Glutamatergic neuron (in vitro differentiated cells): ENCODE data around the gene ANKRD45. TPM values are rescaled to one million over a fixed set of nuclear protein-coding genes. Genes with fewer than 3 reads are reported as not detected.
"Not testable (repeated sequence)": the region's sequence is repeated elsewhere in the genome, so short reads cannot be mapped to it uniquely, and the experiment has no call there.

Experiments
- DNase-seq: peaks from one replicate; pipeline ENCODE4 v3.0.0; 2022
- H3K27ac Mint-ChIP-seq: one replicate; pipeline ENCODE4 v1.8.0; 2020; ENCODE audit warnings: mild to moderate bottlenecking, mixed read lengths, inconsistent platforms; ENCODE audit not compliant: unreplicated experiment
- H3K27me3 Mint-ChIP-seq: one replicate; pipeline ENCODE4 v1.8.0; 2020; ENCODE audit warnings: mild to moderate bottlenecking, moderate library complexity, mixed read lengths, inconsistent platforms; ENCODE audit not compliant: unreplicated experiment
- H3K36me3 Mint-ChIP-seq: one replicate; pipeline ENCODE4 v1.8.0; 2020; ENCODE audit warnings: mild to moderate bottlenecking, mixed read lengths, inconsistent platforms; ENCODE audit not compliant: unreplicated experiment
- H3K4me1 Mint-ChIP-seq: one replicate; pipeline ENCODE4 v1.8.0; 2020; ENCODE audit warnings: mild to moderate bottlenecking, low read depth, mixed read lengths, inconsistent platforms; ENCODE audit not compliant: unreplicated experiment
- H3K4me3 Mint-ChIP-seq: one replicate; pipeline ENCODE4 v1.8.0; 2020; ENCODE audit warnings: mild to moderate bottlenecking, mixed read lengths, inconsistent platforms; ENCODE audit not compliant: unreplicated experiment
- H3K9me3 Mint-ChIP-seq: one replicate; pipeline ENCODE4 v1.8.0; 2020; ENCODE audit warnings: mild to moderate bottlenecking, moderate library complexity, mixed read lengths, inconsistent platforms; ENCODE audit not compliant: unreplicated experiment
- total RNA-seq: library from RNA; stranded (reverse); fragmentation: NEBNext Ultra II Directional; extraction: Animal tissue kit (Norgen Biotek cat#: 25700); gene quantifications from one replicate; pipeline ENCODE4 v1.2.1, GENCODE V29; 2021; ENCODE audit not compliant: unreplicated experiment
- TF ChIP-seq, protein P1 (sequence below): fragments of 200-600 bp; sonication (generic); IDR thresholded peaks from one replicate; pipeline ENCODE4 v1.5.0; 2021; ENCODE audit not compliant: partially characterized antibody, unreplicated experiment

ANKRD45 gene
- total RNA-seq, 1 donor from 2014 or later = 4.7 TPM

DNA sequence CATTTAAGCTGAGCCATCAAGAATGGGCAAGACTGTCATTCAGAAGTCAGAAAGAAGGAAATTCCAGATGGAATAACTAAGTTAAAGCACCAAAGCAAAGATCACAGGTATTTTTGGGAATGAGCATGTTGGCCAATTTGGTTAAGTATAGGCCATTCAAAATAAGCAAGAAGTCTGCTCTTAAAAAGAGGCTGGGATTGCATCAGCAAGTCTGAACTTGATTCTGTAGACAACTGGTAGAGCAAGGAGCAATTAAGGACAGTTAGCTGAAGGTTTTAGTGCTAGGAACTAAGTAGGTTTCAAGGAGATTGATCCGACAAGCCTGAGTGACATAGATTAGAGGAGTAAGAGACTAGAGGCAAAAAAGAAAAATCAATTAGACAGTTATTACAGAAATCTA is 8.4 kb downstream of the ANKRD45 start:
- Mint-ChIP-seq H3K9me3 (no peaks in the 10 kb centered on the region), H3K27ac (no peak overlapping the region), H3K27me3 (no peaks in the 10 kb centered on the region), H3K4me3 (no peak overlapping the region), H3K36me3 (peaks cover 2% of the 10 kb centered on the region), H3K4me1 (no peaks in the 10 kb centered on the region)
- TF ChIP-seq, protein P1, sequence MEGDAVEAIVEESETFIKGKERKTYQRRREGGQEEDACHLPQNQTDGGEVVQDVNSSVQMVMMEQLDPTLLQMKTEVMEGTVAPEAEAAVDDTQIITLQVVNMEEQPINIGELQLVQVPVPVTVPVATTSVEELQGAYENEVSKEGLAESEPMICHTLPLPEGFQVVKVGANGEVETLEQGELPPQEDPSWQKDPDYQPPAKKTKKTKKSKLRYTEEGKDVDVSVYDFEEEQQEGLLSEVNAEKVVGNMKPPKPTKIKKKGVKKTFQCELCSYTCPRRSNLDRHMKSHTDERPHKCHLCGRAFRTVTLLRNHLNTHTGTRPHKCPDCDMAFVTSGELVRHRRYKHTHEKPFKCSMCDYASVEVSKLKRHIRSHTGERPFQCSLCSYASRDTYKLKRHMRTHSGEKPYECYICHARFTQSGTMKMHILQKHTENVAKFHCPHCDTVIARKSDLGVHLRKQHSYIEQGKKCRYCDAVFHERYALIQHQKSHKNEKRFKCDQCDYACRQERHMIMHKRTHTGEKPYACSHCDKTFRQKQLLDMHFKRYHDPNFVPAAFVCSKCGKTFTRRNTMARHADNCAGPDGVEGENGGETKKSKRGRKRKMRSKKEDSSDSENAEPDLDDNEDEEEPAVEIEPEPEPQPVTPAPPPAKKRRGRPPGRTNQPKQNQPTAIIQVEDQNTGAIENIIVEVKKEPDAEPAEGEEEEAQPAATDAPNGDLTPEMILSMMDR = no peak
- no peak for DNase-seq

DNA sequence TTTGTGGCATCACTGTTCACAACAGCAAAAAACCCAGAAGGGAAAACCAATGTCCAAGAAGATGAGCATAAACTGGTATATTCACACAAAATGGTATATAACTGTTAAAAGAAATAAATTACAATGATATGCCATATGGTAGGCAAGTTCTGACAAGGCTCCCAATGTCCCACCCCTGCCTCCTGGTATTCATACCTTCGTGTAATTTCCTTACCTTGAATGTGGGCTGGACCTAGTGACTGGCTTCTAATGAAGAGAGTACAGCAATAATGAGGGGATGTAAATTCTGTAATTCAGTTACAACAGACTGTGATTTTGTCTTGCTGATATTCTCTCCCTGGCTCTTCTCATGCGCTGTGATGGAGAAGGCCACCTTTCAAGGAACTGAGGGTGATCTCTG is 9.3 kb downstream of the ANKRD45 start:
- H3K27ac Mint-ChIP-seq = no peak overlapping the region
- no peak overlapping the region for H3K4me3 Mint-ChIP-seq
- H3K36me3 Mint-ChIP-seq = peaks cover 6% of the 10 kb centered on the region
- peaks cover 2% of the 10 kb centered on the region for H3K9me3 Mint-ChIP-seq
- TF ChIP-seq, protein P1 = no peak
- H3K4me1 Mint-ChIP-seq = no peaks in the 10 kb centered on the region
- H3K27me3 Mint-ChIP-seq = no peaks in the 10 kb centered on the region
- DNase-seq = no peak

DNA sequence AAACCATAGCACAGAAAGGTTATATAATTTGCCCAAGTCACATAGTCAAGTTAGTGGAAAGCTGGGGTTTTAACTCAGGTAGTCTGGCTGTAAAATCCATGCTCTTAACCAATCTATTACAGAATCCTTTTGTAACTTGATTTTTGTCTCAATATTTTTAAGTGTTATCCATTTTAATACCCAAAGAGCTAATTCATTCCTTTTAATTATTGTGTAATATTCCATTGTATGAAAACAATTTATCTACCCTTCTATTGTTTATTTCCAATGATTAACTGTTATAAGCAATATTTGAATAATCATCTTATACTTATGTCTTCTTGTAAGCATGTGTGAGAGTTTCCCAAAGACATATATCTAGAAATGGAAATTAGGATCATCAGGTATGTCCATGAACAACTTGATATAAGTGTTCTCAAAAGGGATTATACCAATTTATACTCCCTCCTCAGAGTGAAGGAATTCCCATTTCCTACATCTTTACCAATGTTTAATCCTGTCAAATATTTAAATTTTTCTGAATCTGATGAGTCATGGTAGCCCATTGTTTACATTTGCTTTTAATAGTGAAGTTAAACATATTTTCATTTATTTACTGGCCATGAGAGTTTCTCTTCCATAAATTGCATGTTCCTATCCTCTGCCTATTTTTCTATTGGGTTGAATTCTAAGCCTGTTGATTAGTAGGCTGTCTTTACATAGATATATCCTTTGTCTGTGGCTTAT is 20.6 kb downstream of the ANKRD45 start:
- Mint-ChIP-seq H3K27me3 (no peaks in the 10 kb centered on the region), H3K36me3 (no peaks in the 10 kb centered on the region), H3K27ac (no peak overlapping the region), H3K4me1 (no peaks in the 10 kb centered on the region), H3K4me3 (no peak overlapping the region), H3K9me3 (peaks cover 1% of the 10 kb centered on the region)
- no peak for DNase-seq
- TF ChIP-seq, protein P1 = no peak

DNA sequence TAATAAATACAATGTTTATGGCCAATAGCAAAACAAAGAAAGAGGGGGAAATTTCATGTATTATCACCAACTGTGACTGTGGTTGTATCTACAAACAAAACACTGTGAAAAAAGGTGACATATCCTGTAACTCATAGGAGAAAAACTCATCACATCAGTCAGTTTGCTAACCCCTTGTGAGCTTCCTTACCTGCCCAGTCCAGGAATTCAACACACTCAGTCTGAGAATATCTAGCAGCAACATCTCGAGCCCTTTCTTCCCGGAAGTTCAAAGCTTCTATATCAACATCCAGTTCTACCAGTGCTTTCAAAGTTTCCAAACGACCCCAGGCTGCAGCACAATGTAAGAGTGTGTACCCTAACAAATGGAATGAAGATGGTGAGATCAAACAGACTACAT is 23.0 kb downstream of the ANKRD45 start:
- TF ChIP-seq, protein P1 = no peak
- Mint-ChIP-seq H3K4me3 (no peak overlapping the region), H3K36me3 (no peaks in the 10 kb centered on the region), H3K27me3 (no peaks in the 10 kb centered on the region), H3K9me3 (peaks cover 1% of the 10 kb centered on the region), H3K27ac (no peak overlapping the region), H3K4me1 (no peaks in the 10 kb centered on the region)
- DNase-seq = no peak

DNA sequence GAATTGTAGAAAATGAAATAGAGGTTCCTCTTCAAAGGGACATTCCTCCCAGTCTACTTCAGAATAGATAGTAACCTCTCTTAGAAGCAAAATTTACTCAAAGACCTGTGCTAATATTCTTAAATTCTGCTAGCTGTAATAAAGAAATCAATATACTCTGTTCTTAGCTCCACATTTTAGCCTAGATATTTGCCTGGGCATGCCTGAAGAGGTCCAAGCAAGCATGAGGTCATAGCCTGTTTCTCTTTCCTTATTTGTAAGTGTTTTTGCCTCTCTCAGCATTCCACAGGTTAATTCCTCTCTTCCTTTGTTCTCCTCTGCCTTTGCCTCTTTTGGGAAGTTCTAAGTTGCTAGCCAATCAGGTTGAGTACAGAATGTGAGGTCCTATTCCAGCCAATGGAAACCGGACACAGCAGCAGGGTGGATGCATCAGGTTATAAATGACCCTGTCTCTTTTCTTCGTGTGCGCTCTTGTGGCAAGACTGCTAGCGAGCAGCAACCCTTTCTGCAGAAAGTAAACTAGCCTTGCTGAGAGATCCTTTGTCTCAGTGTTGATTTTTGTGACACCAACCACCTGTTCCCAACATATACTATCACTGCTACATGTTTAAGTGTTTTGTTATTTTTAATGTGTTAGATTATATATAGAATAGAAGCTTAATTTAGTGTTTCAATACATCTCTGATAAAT is 27.1 kb downstream of the ANKRD45 start:
- H3K9me3 Mint-ChIP-seq, H3K36me3 Mint-ChIP-seq, H3K4me1 Mint-ChIP-seq, DNase-seq, H3K27me3 Mint-ChIP-seq, H3K27ac Mint-ChIP-seq, H3K4me3 Mint-ChIP-seq: not testable (repeated sequence)
